Inflammatory macrophage treated with lipopolysaccharide for 1 hour (primary cell): ENCODE results near the gene TTC33.
"Not testable (repeated sequence)": the region's sequence is repeated elsewhere in the genome, so short reads cannot be mapped to it uniquely, and the experiment has no call there.

ENCODE experiments used
- DNase-seq, 2 donors: peaks; one replicate each; pipeline ENCODE4 v3.0.0-alpha.2; 2020 to 2022

TTC33 gene

GRCh38 chr5:40778133-40778532 is 22.4 kb upstream of the TTC33 start:
- no peak for DNase-seq

- DNase-seq, result no peak
Observed at GRCh38 chr5:40776658-40776977, 20.9 kb upstream of the TTC33 start.

GRCh38 chr5:40775846-40776657 is 20.3 kb upstream of the TTC33 start:
- DNase-seq, result no peak

GRCh38 chr5:40775085-40775845 is 19.5 kb upstream of the TTC33 start:
- no peak for DNase-seq

- no peak for DNase-seq
Observed at GRCh38 chr5:40774623-40775022, 18.9 kb upstream of the TTC33 start.

GRCh38 chr5:40770764-40771163 is 15.0 kb upstream of the TTC33 start:
- no peak for DNase-seq

- no peak for DNase-seq
Observed at GRCh38 chr5:40762705-40763104, 6.9 kb upstream of the TTC33 start.

- no peak for DNase-seq
Observed at GRCh38 chr5:40757400-40757799, 1.6 kb upstream of the TTC33 start.

- DNase-seq, result peak; percentile 69 to 78
Observed at GRCh38 chr5:40755093-40755406, 711 bp downstream of the TTC33 start.

GRCh38 chr5:40754381-40755092 is 1.2 kb downstream of the TTC33 start:
- peak in 1 of 2 donors; percentile 5 for DNase-seq

- no peak for DNase-seq
Observed at GRCh38 chr5:40746703-40747102, 9.1 kb downstream of the TTC33 start.

- DNase-seq, result no peak
Observed at GRCh38 chr5:40743771-40744170, 12.0 kb downstream of the TTC33 start.

- no peak for DNase-seq
Observed at GRCh38 chr5:40738502-40738901, 17.3 kb downstream of the TTC33 start.

GRCh38 chr5:40736103-40736875 is 19.5 kb downstream of the TTC33 start:
- DNase-seq, result peak; percentile 42 to 95

GRCh38 chr5:40735609-40736008 is 20.2 kb downstream of the TTC33 start:
- no peak for DNase-seq

GRCh38 chr5:40734986-40735385 is 20.8 kb downstream of the TTC33 start:
- DNase-seq, result no peak

GRCh38 chr5:40733879-40734563 is 21.7 kb downstream of the TTC33 start:
- no peak for DNase-seq

GRCh38 chr5:40733434-40733833 is 22.3 kb downstream of the TTC33 start:
- DNase-seq, result peak; percentile 11 to 22

GRCh38 chr5:40722497-40722911 is 33.3 kb downstream of the TTC33 start:
- not testable (repeated sequence) for DNase-seq

GRCh38 chr5:40720069-40720468 is 35.7 kb downstream of the TTC33 start:
- no peak for DNase-seq

GRCh38 chr5:40717281-40717680 is 38.5 kb downstream of the TTC33 start:
- no peak for DNase-seq

- no peak for DNase-seq
Observed at GRCh38 chr5:40716590-40716989, 39.2 kb downstream of the TTC33 start.
